Stomach smooth muscle (tissue), 2 donors: ENCODE data around the gene POLD4.
"Not testable (repeated sequence)": the region's sequence is repeated elsewhere in the genome, so short reads cannot be mapped to it uniquely, and the experiment has no call there.

Source experiments
- H3K27ac ChIP-seq: one replicate; pipeline ENCODE4 v1.7.0; 2013; ENCODE audit warnings: mild to moderate bottlenecking, low read length, inconsistent platforms
- H3K27me3 ChIP-seq, 2 donors: one replicate each; pipeline ENCODE4 v1.7.0; 2013; ENCODE audit warnings: low read length in 2 of 2; ENCODE audit not compliant: insufficient read depth in 2 of 2, control insufficient read depth in 1 of 2
- H3K36me3 ChIP-seq, 2 donors: one replicate each; pipeline ENCODE4 v1.7.0; 2013; ENCODE audit warnings: low read length in 2 of 2; ENCODE audit not compliant: control insufficient read depth in 2 of 2, insufficient read depth in 2 of 2
- H3K4me1 ChIP-seq: one replicate; pipeline ENCODE4 v1.7.0; 2013; ENCODE audit warnings: low read length; ENCODE audit not compliant: control insufficient read depth, insufficient read depth
- H3K4me3 ChIP-seq, 2 donors: one replicate each; pipeline ENCODE4 v1.7.0; 2013; ENCODE audit warnings: low read length in 2 of 2
- H3K9ac ChIP-seq, 2 donors: one replicate each; pipeline ENCODE4 v1.7.0; 2013; ENCODE audit warnings: low read length in 2 of 2, mild to moderate bottlenecking in 1 of 2
- H3K9me3 ChIP-seq, 2 donors: one replicate each; pipeline ENCODE4 v1.7.0; 2013; ENCODE audit warnings: low read length in 2 of 2; ENCODE audit not compliant: control insufficient read depth in 2 of 2
- donor health status: healthy.
- donor health status: Pancreatic carcinoma.

POLD4 gene

GRCh38 chr11:67320011-67320410, 33.3 kb downstream of the POLD4 start:
- Histone ChIP-seq H3K4me3 (no peak overlapping the region), H3K27ac (no peak overlapping the region), H3K36me3 (peaks cover 6 to 7% of the 10 kb centered on the region in 2 donors), H3K9me3 (no peaks in the 10 kb centered on the region), H3K4me1 (peaks cover 19% of the 10 kb centered on the region), H3K9ac (no peak overlapping the region), H3K27me3 (no peaks in the 10 kb centered on the region)

GRCh38 chr11:67318876-67319275, 34.5 kb downstream of the POLD4 start:
- H3K9me3 ChIP-seq, H3K36me3 ChIP-seq, H3K27ac ChIP-seq, H3K9ac ChIP-seq, H3K27me3 ChIP-seq: not testable (repeated sequence)
- H3K4me3 ChIP-seq = peak overlapping the region; percentile 90 to 92
- peaks cover 19% of the 10 kb centered on the region for H3K4me1 ChIP-seq

- H3K4me1 ChIP-seq = peaks cover 19% of the 10 kb centered on the region
- H3K4me3 ChIP-seq = peak overlapping the region; percentile 90 to 92
- H3K36me3 ChIP-seq = peaks cover 5 to 7% of the 10 kb centered on the region in 2 donors
- H3K9ac ChIP-seq = peak overlapping the region; percentile 68 to 74
- no peak overlapping the region for H3K27ac ChIP-seq
- H3K27me3 ChIP-seq = no peaks in the 10 kb centered on the region
- no peaks in the 10 kb centered on the region for H3K9me3 ChIP-seq
Measured at GRCh38 chr11:67317888-67318555, 35.3 kb downstream of the POLD4 start.

- H3K4me3 ChIP-seq = peak overlapping the region; percentile 90 to 92
- H3K4me1 ChIP-seq = peaks cover 19% of the 10 kb centered on the region
- peak overlapping the region; percentile 82 for H3K27ac ChIP-seq
- peaks cover under 1 to 7% of the 10 kb centered on the region in 2 donors for H3K36me3 ChIP-seq
- H3K9ac ChIP-seq = peak overlapping the region; percentile 74 to 78
- no peaks in the 10 kb centered on the region for H3K9me3 ChIP-seq
- no peaks in the 10 kb centered on the region for H3K27me3 ChIP-seq
Measured at GRCh38 chr11:67317205-67317887, 36.0 kb downstream of the POLD4 start.

GRCh38 chr11:67316882-67317204, 36.5 kb downstream of the POLD4 start:
- H3K4me3 ChIP-seq = peak overlapping the region; percentile 90 to 92
- peak overlapping the region; percentile 74 to 78 for H3K9ac ChIP-seq
- no peaks in the 10 kb centered on the region for H3K27me3 ChIP-seq
- peaks cover 0 to 7% of the 10 kb centered on the region in 2 donors for H3K36me3 ChIP-seq
- H3K4me1 ChIP-seq = peaks cover 19% of the 10 kb centered on the region
- peak overlapping the region; percentile 82 for H3K27ac ChIP-seq
- no peaks in the 10 kb centered on the region for H3K9me3 ChIP-seq

- Histone ChIP-seq H3K4me3 (no peak overlapping the region), H3K27ac (no peak overlapping the region), H3K27me3 (no peaks in the 10 kb centered on the region), H3K9ac (no peak overlapping the region), H3K36me3 (peaks cover 0 to 3% of the 10 kb centered on the region in 2 donors), H3K9me3 (no peaks in the 10 kb centered on the region), H3K4me1 (peaks cover 15% of the 10 kb centered on the region)
Measured at GRCh38 chr11:67315325-67315909, 37.9 kb downstream of the POLD4 start.

- H3K4me3 ChIP-seq = no peak overlapping the region
- H3K27ac ChIP-seq = no peak overlapping the region
- H3K4me1 ChIP-seq = peaks cover 9% of the 10 kb centered on the region
- H3K9me3 ChIP-seq = no peaks in the 10 kb centered on the region
- peaks cover 3% of the 10 kb centered on the region in 2 donors for H3K36me3 ChIP-seq
- H3K9ac ChIP-seq = no peak overlapping the region
- H3K27me3 ChIP-seq = no peaks in the 10 kb centered on the region
Measured at GRCh38 chr11:67314218-67314617, 39.1 kb downstream of the POLD4 start.

GRCh38 chr11:67313125-67313890, 40.0 kb downstream of the POLD4 start:
- no peak overlapping the region for H3K27ac ChIP-seq
- H3K27me3 ChIP-seq = no peaks in the 10 kb centered on the region
- H3K4me3 ChIP-seq = no peak overlapping the region
- no peak overlapping the region for H3K9ac ChIP-seq
- H3K4me1 ChIP-seq = peaks cover 4% of the 10 kb centered on the region
- H3K36me3 ChIP-seq = peaks cover 3 to 6% of the 10 kb centered on the region in 2 donors
- H3K9me3 ChIP-seq = no peaks in the 10 kb centered on the region

GRCh38 chr11:67312187-67313021, 40.9 kb downstream of the POLD4 start:
- H3K27ac ChIP-seq = no peak overlapping the region
- H3K9ac ChIP-seq = no peak overlapping the region
- no peaks in the 10 kb centered on the region for H3K4me1 ChIP-seq

GRCh38 chr11:67311556-67312082, 41.7 kb downstream of the POLD4 start:
- Histone ChIP-seq H3K4me3 (no peak overlapping the region), H3K4me1 (no peaks in the 10 kb centered on the region), H3K27ac (no peak overlapping the region), H3K27me3 (no peaks in the 10 kb centered on the region), H3K9ac (no peak overlapping the region), H3K9me3 (no peaks in the 10 kb centered on the region), H3K36me3 (peaks cover 3 to 6% of the 10 kb centered on the region in 2 donors)

More at GRCh38 chr11:67312187-67313021, 40.9 kb downstream of the POLD4 start:
- Histone ChIP-seq H3K9me3 (no peaks in the 10 kb centered on the region), H3K4me3 (no peak overlapping the region), H3K27me3 (no peaks in the 10 kb centered on the region), H3K36me3 (peaks cover 3 to 6% of the 10 kb centered on the region in 2 donors)
